ENCODE data around the gene ADK.
"Not testable (repeated sequence)": the region's sequence is repeated elsewhere in the genome, so short reads cannot be mapped to it uniquely, and the experiment has no call there.

DNA sequence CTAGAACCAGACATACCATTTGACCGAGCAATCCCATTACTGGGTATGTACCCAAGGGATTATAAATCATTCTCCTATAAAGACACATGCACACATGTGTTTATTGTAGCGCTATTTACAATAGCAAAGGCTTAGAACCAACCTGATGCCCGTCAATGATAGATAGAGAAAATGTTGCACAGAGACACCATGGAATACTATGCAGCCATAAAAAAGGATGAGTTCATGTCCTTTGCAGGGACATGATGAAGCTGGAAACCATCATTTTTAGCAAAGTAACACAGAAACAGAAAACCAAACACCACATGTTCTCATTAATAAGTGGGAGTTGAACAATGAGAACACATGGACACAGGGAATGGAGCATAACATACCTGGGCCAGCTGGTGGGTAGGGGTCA lies 202.0 kb downstream of the ADK start:
- not testable (repeated sequence) for TF ChIP-seq CTCF (conservative IDR thresholded peaks at IDR 0.05); EZH2 (IDR thresholded peaks at IDR 0.05; ENCODE audit: low read depth)
